IMR-90 (cell line): ENCODE measurements around the gene DIP2C. TPM values are rescaled to one million over a fixed set of nuclear protein-coding genes. Genes with fewer than 3 reads are reported as not detected.

Source experiments
- ATAC-seq: fragments of 200-7000 bp; cut with Tn5 transposase; 2 replicates; pipeline ENCODE4 v1.9.1; 2020; ENCODE audit warnings: low read depth, mild to moderate bottlenecking, moderate library complexity
- BruUV-seq: library from RNA; stranded (reverse); fragments of 400-500 nt; replicated peaks from 2 replicates; lab custom pipeline; 2021; lab: Mats Ljungman, UMichigan
- CTCF ChIA-PET: fragments of 300-600 bp; formaldehyde crosslinking; extraction: SDS; loops from one replicate; lab custom pipeline; 2021; ENCODE audit warnings: antibody characterized with exemption; lab: Yijun Ruan, JAX
- POLR2A ChIA-PET: fragments of 300-600 bp; sonication (Branson Sonifier 250); formaldehyde crosslinking; loops from one replicate; lab custom pipeline; 2022; ENCODE audit warnings: antibody characterized with exemption; ENCODE audit not compliant: unreplicated experiment; lab: Charles Lee
- DNase-seq: peaks from one replicate; pipeline ENCODE4 v3.0.0; 2013
- H2AFZ ChIP-seq: replicated peaks from 2 replicates; pipeline ENCODE3; 2013; ENCODE audit warnings: low read length, mild to moderate bottlenecking; ENCODE audit not compliant: poor library complexity
- H2AK5ac ChIP-seq: 2 replicates; pipeline ENCODE4 v1.6.1; 2013; ENCODE audit warnings: low read depth, low read length, inconsistent platforms
- H2AK9ac ChIP-seq: replicated peaks from 2 replicates; pipeline ENCODE3; 2013; ENCODE audit warnings: mild to moderate bottlenecking, low read depth, low read length, moderate library complexity; ENCODE audit not compliant: poor library complexity
- H2BK120ac ChIP-seq: 2 replicates; pipeline ENCODE4 v1.6.1; 2013; ENCODE audit warnings: low read depth, low read length, inconsistent platforms
- H2BK15ac ChIP-seq: 3 replicates; pipeline ENCODE4 v1.6.1; 2013; ENCODE audit warnings: low read depth, low read length, inconsistent platforms
- H2BK20ac ChIP-seq: 2 replicates; pipeline ENCODE4 v1.6.1; 2013; ENCODE audit warnings: low read depth, mild to moderate bottlenecking, inconsistent platforms, low read length, moderate library complexity
- H2BK5ac ChIP-seq: 2 replicates; pipeline ENCODE4 v1.6.1; 2013; ENCODE audit warnings: mild to moderate bottlenecking, low read depth, low read length, inconsistent platforms; ENCODE audit not compliant: poor library complexity, severe bottlenecking
- H3K14ac ChIP-seq: replicated peaks from 2 replicates; pipeline ENCODE4 v1.6.1; 2013; ENCODE audit warnings: low read depth, low read length, inconsistent platforms
- H3K18ac ChIP-seq: 2 replicates; pipeline ENCODE4 v1.6.1; 2013; ENCODE audit warnings: low read depth, low read length, control low read depth
- H3K23ac ChIP-seq: 2 replicates; pipeline ENCODE4 v1.6.1; 2013; ENCODE audit warnings: low read depth, low read length, inconsistent platforms
- H3K27ac ChIP-seq: 2 replicates; pipeline ENCODE4 v1.5.1; 2013; ENCODE audit warnings: mild to moderate bottlenecking, control low read depth, low read length; ENCODE audit not compliant: insufficient read depth
- H3K27me3 ChIP-seq: 2 replicates; pipeline ENCODE4 v1.6.1; 2013; ENCODE audit warnings: low read length; ENCODE audit not compliant: control insufficient read depth, insufficient read depth
- H3K36me3 ChIP-seq: 2 replicates; pipeline ENCODE4 v1.6.1; 2013; ENCODE audit warnings: low read length, mixed read lengths; ENCODE audit not compliant: control insufficient read depth, insufficient read depth
- H3K4ac ChIP-seq: 2 replicates; pipeline ENCODE4 v1.6.1; 2013; ENCODE audit warnings: low read depth, low read length, inconsistent platforms
- H3K4me1 ChIP-seq: 2 replicates; pipeline ENCODE4 v1.6.1; 2013; ENCODE audit warnings: low read length, mixed read lengths; ENCODE audit not compliant: control insufficient read depth, insufficient read depth
- H3K4me2 ChIP-seq: 2 replicates; pipeline ENCODE4 v1.6.1; 2013; ENCODE audit warnings: low read depth, mild to moderate bottlenecking, control low read depth, low read length, moderate library complexity
- H3K4me3 ChIP-seq: 2 replicates; pipeline ENCODE4 v1.5.1; 2013; ENCODE audit warnings: low read depth, mild to moderate bottlenecking, control low read depth, low read length, moderate library complexity; ENCODE audit not compliant: insufficient read depth
- H3K56ac ChIP-seq: 2 replicates; pipeline ENCODE4 v1.6.1; 2013; ENCODE audit warnings: low read length, inconsistent platforms; ENCODE audit not compliant: insufficient read depth; ENCODE audit errors: extremely low read depth
- H3K79me1 ChIP-seq, 2 experiments: 2 replicates each; pipeline ENCODE4 v1.6.1; 2013; ENCODE audit warnings: low read length in 2 of 2, inconsistent platforms in 1 of 2, low read depth in 1 of 2
- H3K9ac ChIP-seq: 2 replicates; pipeline ENCODE4 v1.6.1; 2013; ENCODE audit warnings: low read depth, low read length, control low read depth
- H3K9me1 ChIP-seq: 2 replicates; pipeline ENCODE4 v1.6.1; 2013; ENCODE audit warnings: low read length, inconsistent platforms; ENCODE audit not compliant: insufficient read depth
- H3K9me3 ChIP-seq: 2 replicates; pipeline ENCODE4 v1.6.1; 2013; ENCODE audit warnings: low read length; ENCODE audit not compliant: control insufficient read depth, insufficient read depth
- H4K20me1 ChIP-seq: 2 replicates; pipeline ENCODE4 v1.6.1; 2013; ENCODE audit warnings: low read length, inconsistent platforms; ENCODE audit not compliant: insufficient read depth
- H4K5ac ChIP-seq: 2 replicates; pipeline ENCODE4 v1.6.1; 2013; ENCODE audit warnings: mild to moderate bottlenecking, low read depth, low read length, control low read depth
- H4K8ac ChIP-seq, 2 experiments: 2 replicates each; pipeline ENCODE4 v1.6.1; 2013; ENCODE audit warnings: low read depth in 2 of 2, low read length in 2 of 2, control low read depth in 1 of 2, inconsistent platforms in 1 of 2
- H4K91ac ChIP-seq: 2 replicates; pipeline ENCODE4 v1.6.1; 2013; ENCODE audit warnings: low read depth, low read length, inconsistent platforms; ENCODE audit not compliant: insufficient read depth
- BHLHE40 ChIP-seq: fragments of 150-350 bp; IDR thresholded peaks from 2 replicates; pipeline ENCODE4 v1.6.1; 2016; ENCODE audit warnings: mild to moderate bottlenecking, low read depth, low read length
- CEBPB ChIP-seq: IDR thresholded peaks from 2 replicates; pipeline ENCODE4 v1.6.1; 2012; ENCODE audit warnings: low read depth, low read length, improper control_type of control experiment
- CHD1 ChIP-seq: IDR thresholded peaks from 2 replicates; pipeline ENCODE4 v1.6.1; 2012; ENCODE audit warnings: low read depth, low read length, improper control_type of control experiment
- CTCF ChIP-seq: conservative IDR thresholded peaks from 2 replicates; pipeline ENCODE4 v1.5.1; 2012; ENCODE audit warnings: mild to moderate bottlenecking, low read depth, low read length, improper control_type of control experiment
- ELK1 ChIP-seq: fragments of 150-350 bp; IDR thresholded peaks from 2 replicates; pipeline ENCODE4 v1.6.1; 2016; ENCODE audit warnings: low read depth, mild to moderate bottlenecking, low read length, moderate library complexity, borderline replicate concordance
- MAFK ChIP-seq: IDR thresholded peaks from 2 replicates; pipeline ENCODE4 v1.6.1; 2012; ENCODE audit warnings: low read depth, low read length, improper control_type of control experiment
- MAZ ChIP-seq: IDR thresholded peaks from 2 replicates; pipeline ENCODE4 v1.6.1; 2012; ENCODE audit warnings: low read depth, mild to moderate bottlenecking, low read length, improper control_type of control experiment, moderate library complexity, borderline replicate concordance
- MXI1 ChIP-seq: IDR thresholded peaks from 2 replicates; pipeline ENCODE4 v1.6.1; 2012; ENCODE audit warnings: low read depth, mild to moderate bottlenecking, low read length, moderate library complexity, borderline replicate concordance
- NFE2L2 ChIP-seq: fragments of 150-350 bp; IDR thresholded peaks from 2 replicates; pipeline ENCODE4 v1.6.1; 2016; ENCODE audit warnings: low read depth, mild to moderate bottlenecking, low read length
- POLR2A ChIP-seq: IDR thresholded peaks from 2 replicates; pipeline ENCODE4 v1.6.1; 2012; ENCODE audit warnings: mild to moderate bottlenecking, low read depth, low read length
- RAD21 ChIP-seq: IDR thresholded peaks from 2 replicates; pipeline ENCODE4 v1.6.1; 2012; ENCODE audit warnings: low read length, improper control_type of control experiment
- RCOR1 ChIP-seq: IDR thresholded peaks from 2 replicates; pipeline ENCODE4 v1.6.1; 2012; ENCODE audit warnings: mild to moderate bottlenecking, low read length, improper control_type of control experiment; ENCODE audit not compliant: insufficient replicate concordance
- RFX5 ChIP-seq: IDR thresholded peaks from 2 replicates; pipeline ENCODE4 v1.8.0; 2012; ENCODE audit warnings: low read depth, mild to moderate bottlenecking, low read length, moderate library complexity
- SMC3 ChIP-seq: fragments of 150-350 bp; IDR thresholded peaks from 2 replicates; pipeline ENCODE4 v1.6.1; 2016; ENCODE audit warnings: low read depth, mild to moderate bottlenecking, antibody characterized with exemption, low read length, moderate library complexity
- WGBS, 2 experiments: methylation state at CpG; one replicate each; pipeline versions ENCODE4 v1.1.5 to v1.1.7; 2013; ENCODE audit warnings: missing lambda C conversion rate in 2 of 2; ENCODE audit not compliant: insufficient read length in 1 of 2; ENCODE audit errors: extremely low coverage in 2 of 2; 5-methylcytosine and 5-hydroxymethylcytosine counted together
- dilution Hi-C: fragments of 300-500 bp; cut with HindIII; formaldehyde crosslinking; loops from one replicate; pipeline ENCODE4 v1.14.3; 2018; ENCODE audit warnings: low sequenced_read_pairs; ENCODE audit not compliant: unreplicated experiment
- in situ Hi-C: fragments of 300-500 bp; cut with MboI; formaldehyde crosslinking; loops from 3 replicates; pipeline ENCODE4 v1.14.3; 2019; ENCODE audit warnings: low sequenced_read_pairs, inconsistent platforms, mixed read lengths
- intact Hi-C: fragments of 100-400 bp; cut with micrococcal nuclease; formaldehyde crosslinking; loops from 2 replicates; pipeline ENCODE4 v1.10.0; 2022
- polyA plus RNA-seq, 3 experiments: library from polyadenylated mRNA; depleted of rRNA; stranded (reverse); fragments of >200 nt; gene quantifications; 2 replicates each; pipeline ENCODE4 v1.2.3, GENCODE V29; 2012; ENCODE audit warnings: low replicate concordance in 1 of 3
- total RNA-seq: library from RNA; depleted of rRNA; stranded (reverse); fragments of >200 nt; gene quantifications from 2 replicates; pipeline ENCODE4 v1.2.3, GENCODE V29; 2012

Gene DIP2C
- total and polyA plus RNA-seq, 2 of the 4 experiments (the other 2 are of a cell fraction) = 8.6 to 17.3 TPM

GRCh38 chr10:505419-505818 is 184.0 kb downstream of the DIP2C start:
- CTCF ChIA-PET = no interaction called here
- no CpG with 5 or more reads among the region's 3 CpGs for WGBS, 2 experiments
- Histone ChIP-seq H2AK9ac (no peak overlapping the region), H2BK120ac (no peak overlapping the region), H3K18ac (no peak overlapping the region), H4K5ac (no peak overlapping the region), H3K56ac (no peak overlapping the region), H2AK5ac (no peak overlapping the region), H3K23ac (no peak overlapping the region), H2AFZ (no peak overlapping the region), H3K27ac (no peak overlapping the region), H2BK15ac (no peak overlapping the region), H3K4me3 (no peak overlapping the region), H2BK20ac (no peak overlapping the region), H3K9ac (no peak overlapping the region), H4K91ac (no peak overlapping the region), H3K9me1 (peaks cover 23% of the 10 kb centered on the region), H3K36me3 (peaks cover 15% of the 10 kb centered on the region), H3K4me2 (no peak overlapping the region), H3K27me3 (no peaks in the 10 kb centered on the region), H3K79me1 (peaks cover 67 to 97% of the 10 kb centered on the region in 2 experiments), H2BK5ac (no peak overlapping the region), H3K9me3 (no peaks in the 10 kb centered on the region), H3K4ac (no peak overlapping the region), H4K20me1 (peaks cover 87% of the 10 kb centered on the region), H3K4me1 (peaks cover 4% of the 10 kb centered on the region; the same call in 1 of the 2 replicates), H4K8ac (no peak overlapping the region), H3K14ac (no peak overlapping the region)
- POLR2A ChIA-PET = no interaction called here
- dilution Hi-C loops (no loop called here), in situ Hi-C loops (loop anchor here (10.0 to 25.0 kb wide), 2 partner anchors 182 to 289 kb away; partner anchors contain the start of gene DIP2C), intact Hi-C loops (no loop called here)
- ATAC-seq (no peak), DNase-seq (no peak)
- no peak for TF ChIP-seq MXI1
- TF ChIP-seq RAD21 = no peak
- TF ChIP-seq CTCF = no peak
- no peak for TF ChIP-seq BHLHE40
- TF ChIP-seq POLR2A = no peak
- TF ChIP-seq SMC3 = no peak
- no peak for TF ChIP-seq CEBPB
- TF ChIP-seq CHD1 = no peak
- no peak for TF ChIP-seq RCOR1
- TF ChIP-seq RFX5 = no peak
- no peak for TF ChIP-seq MAFK
- no peak for TF ChIP-seq NFE2L2
- no peak for TF ChIP-seq ELK1
- TF ChIP-seq MAZ = no peak
- no TSS peak for BruUV-seq
